Omental fat pad (tissue), 4 donors: ENCODE results near the gene JUN. TPM values are rescaled to one million over a fixed set of nuclear protein-coding genes. Genes with fewer than 3 reads are reported as not detected.

ENCODE experiments used
- ATAC-seq: fragments of 150-250 bp; one replicate; pipeline ENCODE4 v1.9.1; 2016; ENCODE audit warnings: mild to moderate bottlenecking, moderate library complexity; ENCODE audit not compliant: low FRiP score
- DNase-seq: peaks from one replicate; pipeline ENCODE4 v3.0.0-alpha.2; 2019; ENCODE audit warnings: low spot score
- total RNA-seq, 4 donors: library from RNA; depleted of rRNA; stranded (reverse); fragments of >200 nt; gene quantifications; one replicate each; pipeline ENCODE4 v1.1.0, GENCODE V29; 2016
- TF ChIP-seq, protein P1 (sequence below), 3 donors: fragments of 450-650 bp; IDR thresholded peaks; one replicate each; pipeline ENCODE4 v1.5.1; 2016 to 2017; ENCODE audit warnings: antibody characterized with exemption in 3 of 3, mild to moderate bottlenecking in 3 of 3, moderate library complexity in 2 of 3

Gene JUN
- total RNA-seq, 4 donors from 2014 or later, result 367 to 477 (median 404) TPM

DNA sequence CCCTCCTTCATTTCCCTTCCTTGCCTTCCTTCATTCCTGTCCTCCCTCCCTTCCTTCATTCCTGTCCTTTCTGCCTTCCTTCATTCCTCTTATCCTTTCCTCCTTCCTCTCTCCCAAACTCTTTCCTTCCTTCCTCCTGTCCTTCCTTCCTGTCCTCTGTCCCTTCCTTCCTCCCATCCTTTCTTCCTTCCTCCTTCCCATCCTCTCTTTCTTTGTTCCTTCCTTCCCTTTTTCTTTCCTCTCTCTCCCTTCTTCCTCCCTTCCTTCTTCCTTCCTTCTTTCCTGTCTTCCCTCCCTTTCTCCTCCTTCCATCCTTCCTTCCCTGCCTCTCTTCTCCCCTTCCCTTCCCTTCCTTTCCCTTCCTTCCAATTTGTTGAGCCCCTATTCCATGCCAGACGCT, 15.8 kb upstream of the JUN start:
- DNase-seq (no peak), ATAC-seq (no peak)
- TF ChIP-seq, protein P1, sequence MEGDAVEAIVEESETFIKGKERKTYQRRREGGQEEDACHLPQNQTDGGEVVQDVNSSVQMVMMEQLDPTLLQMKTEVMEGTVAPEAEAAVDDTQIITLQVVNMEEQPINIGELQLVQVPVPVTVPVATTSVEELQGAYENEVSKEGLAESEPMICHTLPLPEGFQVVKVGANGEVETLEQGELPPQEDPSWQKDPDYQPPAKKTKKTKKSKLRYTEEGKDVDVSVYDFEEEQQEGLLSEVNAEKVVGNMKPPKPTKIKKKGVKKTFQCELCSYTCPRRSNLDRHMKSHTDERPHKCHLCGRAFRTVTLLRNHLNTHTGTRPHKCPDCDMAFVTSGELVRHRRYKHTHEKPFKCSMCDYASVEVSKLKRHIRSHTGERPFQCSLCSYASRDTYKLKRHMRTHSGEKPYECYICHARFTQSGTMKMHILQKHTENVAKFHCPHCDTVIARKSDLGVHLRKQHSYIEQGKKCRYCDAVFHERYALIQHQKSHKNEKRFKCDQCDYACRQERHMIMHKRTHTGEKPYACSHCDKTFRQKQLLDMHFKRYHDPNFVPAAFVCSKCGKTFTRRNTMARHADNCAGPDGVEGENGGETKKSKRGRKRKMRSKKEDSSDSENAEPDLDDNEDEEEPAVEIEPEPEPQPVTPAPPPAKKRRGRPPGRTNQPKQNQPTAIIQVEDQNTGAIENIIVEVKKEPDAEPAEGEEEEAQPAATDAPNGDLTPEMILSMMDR (IDR thresholded peaks at IDR 0.05), result no peak

DNA sequence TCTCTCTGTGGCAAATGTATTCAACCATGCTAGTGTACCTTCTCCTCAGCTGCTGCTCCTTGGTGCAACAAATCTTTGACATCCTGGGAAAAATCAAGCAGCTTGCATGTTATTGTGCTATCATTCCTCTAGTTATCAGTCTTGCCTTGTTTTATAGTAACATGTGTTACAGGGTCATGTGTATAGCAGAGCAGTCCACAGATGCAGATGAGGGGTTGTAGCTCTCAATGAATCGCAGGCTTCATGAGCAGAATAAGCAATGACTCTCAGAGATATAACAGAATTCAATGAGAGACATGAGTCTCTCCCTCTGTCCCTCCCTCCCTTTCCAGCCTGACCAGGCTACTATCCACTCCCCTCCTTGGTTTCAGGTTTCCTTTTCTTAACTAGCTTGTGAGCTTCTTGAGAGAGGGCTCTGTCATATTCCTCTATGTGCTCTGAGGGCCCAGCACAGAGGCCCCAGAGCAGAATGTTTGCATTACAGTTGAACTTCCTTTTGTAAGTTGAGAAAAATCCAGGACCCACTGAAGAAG, 15.1 kb upstream of the JUN start:
- no peak for DNase-seq
- TF ChIP-seq, protein P1 (IDR thresholded peaks at IDR 0.05), result no peak
- no peak for ATAC-seq

- TF ChIP-seq, protein P1 (IDR thresholded peaks at IDR 0.05), result no peak
- no peak for ATAC-seq
- DNase-seq, result no peak
Observed at GRCh38 chr1:58796416-58796815, 12.6 kb upstream of the JUN start.

GRCh38 chr1:58794585-58794984, 10.7 kb upstream of the JUN start:
- ATAC-seq, result no peak
- DNase-seq, result no peak
- TF ChIP-seq, protein P1 (IDR thresholded peaks at IDR 0.05), result no peak

- TF ChIP-seq, protein P1 (IDR thresholded peaks at IDR 0.05), result no peak
- DNase-seq, result no peak
- ATAC-seq, result no peak
Observed at GRCh38 chr1:58792846-58793245, 9.0 kb upstream of the JUN start.

GRCh38 chr1:58791106-58791505, 7.3 kb upstream of the JUN start:
- TF ChIP-seq, protein P1 (IDR thresholded peaks at IDR 0.05), result no peak
- DNase-seq, result no peak
- no peak for ATAC-seq

GRCh38 chr1:58789996-58790660, 6.3 kb upstream of the JUN start:
- ATAC-seq, result no peak
- TF ChIP-seq, protein P1 (IDR thresholded peaks at IDR 0.05), result no peak

More at GRCh38 chr1:58789996-58790660, 6.3 kb upstream of the JUN start:
- DNase-seq, result no peak
